Trophoblast cell (in vitro differentiated cells and primary cell): ENCODE data around the gene PIP5K1B.

Experiments used
- DNase-seq, 2 donors: peaks; one replicate each; pipeline ENCODE4 v3.0.0-alpha.2; 2016
- H2AFZ ChIP-seq: 2 replicates; pipeline ENCODE4 v1.6.1; 2013; ENCODE audit warnings: low read length, moderate library complexity, mild to moderate bottlenecking; ENCODE audit not compliant: insufficient read depth, poor library complexity
- H2AK5ac ChIP-seq: 2 replicates; pipeline ENCODE4 v1.6.1; 2013; ENCODE audit warnings: mild to moderate bottlenecking, low read length
- H2BK120ac ChIP-seq: 2 replicates; pipeline ENCODE4 v1.6.1; 2013; ENCODE audit warnings: low read length, mild to moderate bottlenecking, moderate library complexity; ENCODE audit not compliant: insufficient read depth, poor library complexity
- H2BK12ac ChIP-seq: 2 replicates; pipeline ENCODE4 v1.6.1; 2013; ENCODE audit warnings: mild to moderate bottlenecking, low read length, moderate library complexity
- H2BK5ac ChIP-seq: 2 replicates; pipeline ENCODE4 v1.6.1; 2013; ENCODE audit warnings: low read length, low read depth, moderate library complexity, mild to moderate bottlenecking; ENCODE audit not compliant: poor library complexity
- H3K14ac ChIP-seq: 2 replicates; pipeline ENCODE4 v1.6.1; 2013; ENCODE audit warnings: mild to moderate bottlenecking, low read length
- H3K18ac ChIP-seq: 2 replicates; pipeline ENCODE4 v1.6.1; 2013; ENCODE audit warnings: mild to moderate bottlenecking, low read length
- H3K23ac ChIP-seq: 2 replicates; pipeline ENCODE4 v1.6.1; 2013; ENCODE audit warnings: low read length
- H3K27ac ChIP-seq: 2 replicates; pipeline ENCODE4 v1.5.1; 2013; ENCODE audit warnings: low read depth, mild to moderate bottlenecking, inconsistent platforms, low read length, moderate library complexity
- H3K27me3 ChIP-seq: 2 replicates; pipeline ENCODE4 v1.6.1; 2013; ENCODE audit warnings: inconsistent platforms, mild to moderate bottlenecking, low read length, moderate library complexity; ENCODE audit not compliant: insufficient read depth
- H3K36me3 ChIP-seq, 2 experiments: 1 replicate in 1 of 2; 2 replicates in 1 of 2; pipeline ENCODE4 v1.6.1; 2013; ENCODE audit warnings: low read length in 2 of 2, mild to moderate bottlenecking in 2 of 2, moderate library complexity in 1 of 2; ENCODE audit not compliant: insufficient read depth in 2 of 2, control insufficient read depth in 1 of 2
- H3K4ac ChIP-seq: 2 replicates; pipeline ENCODE4 v1.6.1; 2013; ENCODE audit warnings: low read depth, mild to moderate bottlenecking, low read length, moderate library complexity
- H3K4me1 ChIP-seq, 2 experiments: 1 replicate in 1 of 2; 2 replicates in 1 of 2; pipeline ENCODE4 v1.6.1; 2013; ENCODE audit warnings: low read length in 2 of 2, mild to moderate bottlenecking in 2 of 2, moderate library complexity in 1 of 2; ENCODE audit not compliant: insufficient read depth in 2 of 2, control insufficient read depth in 1 of 2
- H3K4me2 ChIP-seq: 2 replicates; pipeline ENCODE4 v1.6.1; 2013; ENCODE audit warnings: inconsistent platforms, mild to moderate bottlenecking, low read length, moderate library complexity
- H3K4me3 ChIP-seq: 2 replicates; pipeline ENCODE4 v1.5.1; 2013; ENCODE audit warnings: mild to moderate bottlenecking, low read depth, low read length, inconsistent platforms
- H3K79me1 ChIP-seq: one replicate; pipeline ENCODE4 v1.6.1; 2013; ENCODE audit warnings: low read length
- H3K79me2 ChIP-seq: 2 replicates; pipeline ENCODE4 v1.6.1; 2013; ENCODE audit warnings: low read length, mild to moderate bottlenecking; ENCODE audit not compliant: control insufficient read depth, insufficient read depth, poor library complexity
- H3K9ac ChIP-seq: 2 replicates; pipeline ENCODE4 v1.6.1; 2013; ENCODE audit warnings: mild to moderate bottlenecking, low read length
- H3K9me3 ChIP-seq: 2 replicates; pipeline ENCODE4 v1.6.1; 2013; ENCODE audit warnings: low read depth, mild to moderate bottlenecking, control low read depth, inconsistent platforms, low read length; ENCODE audit not compliant: insufficient read depth
- H4K12ac ChIP-seq: 2 replicates; pipeline ENCODE4 v1.6.1; 2013; ENCODE audit warnings: low read depth, mild to moderate bottlenecking, low read length, moderate library complexity
- H4K8ac ChIP-seq: 2 replicates; pipeline ENCODE4 v1.6.1; 2013; ENCODE audit warnings: low read depth, mild to moderate bottlenecking, low read length, moderate library complexity
- H4K91ac ChIP-seq: one replicate; pipeline ENCODE4 v1.6.1; 2013; ENCODE audit warnings: low read depth, mild to moderate bottlenecking, low read length, moderate library complexity
- WGBS: extraction: QIAGEN DNeasy Blood & Tissue Kit; methylation state at CpG from one replicate; pipeline ENCODE4 v1.1.7; 2013; ENCODE audit warnings: missing lambda C conversion rate; ENCODE audit not compliant: insufficient read length, insufficient coverage; ENCODE audit errors: extremely low coverage; 5-methylcytosine and 5-hydroxymethylcytosine counted together

PIP5K1B gene

DNA sequence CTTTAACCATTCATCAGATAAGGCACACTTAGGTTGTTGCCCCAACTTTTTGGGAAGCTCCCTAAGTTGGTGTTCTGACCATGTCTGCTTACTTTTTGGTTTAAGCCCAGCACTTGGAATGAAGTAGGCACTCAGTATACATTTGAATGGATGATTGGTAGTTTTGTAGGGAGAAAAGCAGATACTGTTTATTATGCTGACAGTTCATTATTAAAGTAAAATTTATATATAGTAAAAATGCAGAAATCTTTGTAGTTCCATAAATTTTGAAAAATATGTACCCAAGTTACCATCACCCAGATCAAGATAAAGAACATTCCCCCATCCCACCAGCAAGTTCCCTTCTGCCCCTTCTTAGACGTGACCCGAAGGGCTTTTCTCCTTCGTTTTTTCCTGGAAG lies 273.5 kb downstream of the PIP5K1B start:
- Histone ChIP-seq H3K9me3 (peaks cover 2% of the 10 kb centered on the region), H3K4ac (no peak overlapping the region), H4K8ac (no peak overlapping the region), H4K12ac (no peak overlapping the region), H2BK12ac (no peak overlapping the region), H3K79me2 (no peaks in the 10 kb centered on the region), H3K27ac (no peak overlapping the region), H4K91ac (no peak overlapping the region), H2AK5ac (no peak overlapping the region), H3K14ac (no peak overlapping the region), H2BK120ac (no peak overlapping the region), H3K36me3 (peaks cover 0 to 2% of the 10 kb centered on the region in 2 experiments), H3K27me3 (no peaks in the 10 kb centered on the region), H3K23ac (no peak overlapping the region), H3K18ac (no peak overlapping the region), H2BK5ac (no peak overlapping the region), H3K9ac (no peak overlapping the region), H3K4me1 (peaks cover 0 to 8% of the 10 kb centered on the region in 2 experiments), H3K79me1 (no peaks in the 10 kb centered on the region), H3K4me2 (no peak overlapping the region), H3K4me3 (no peak overlapping the region), H2AFZ (no peak overlapping the region)
- WGBS: no CpG with 5 or more reads among the region's 3 CpGs
- no peak for DNase-seq

DNA sequence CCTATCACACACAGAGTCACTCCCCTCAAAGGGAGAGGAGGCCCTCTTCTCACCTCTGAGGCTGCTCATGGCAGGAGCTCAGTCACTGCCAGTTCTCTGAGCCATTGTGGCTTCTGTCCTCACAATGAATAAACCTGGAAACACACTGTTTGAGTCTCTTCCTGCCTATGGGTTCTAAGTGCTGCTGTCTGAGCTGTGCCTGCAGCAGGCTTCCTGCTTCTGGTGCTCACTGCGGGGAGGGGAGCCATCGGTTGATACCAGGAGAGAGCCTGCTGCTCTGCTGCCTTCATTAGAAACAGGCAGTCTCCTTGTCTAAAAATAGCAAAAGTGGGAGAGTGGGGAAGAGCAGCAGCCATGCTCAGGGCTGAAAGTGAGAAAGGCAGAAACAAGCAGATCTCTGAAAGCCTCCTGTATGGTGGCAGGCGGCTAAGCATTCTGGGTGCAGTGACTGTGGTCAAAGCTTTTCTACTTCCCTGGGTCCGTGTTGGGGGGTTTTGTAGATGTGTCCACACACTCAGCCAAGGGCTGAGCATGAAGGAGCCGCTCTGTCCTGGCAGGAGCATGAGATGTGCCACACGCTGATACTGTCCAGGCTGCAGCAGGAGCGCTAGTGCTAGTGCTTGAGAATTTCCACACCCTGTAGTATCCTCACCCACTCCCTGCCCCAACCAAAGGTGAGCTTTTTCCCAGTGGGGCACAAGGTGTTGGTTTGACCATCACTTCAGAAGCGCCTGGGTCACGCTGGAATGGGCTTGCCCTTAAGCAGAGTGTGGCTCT lies 274.7 kb downstream of the PIP5K1B start:
- Histone ChIP-seq H3K18ac (no peak overlapping the region), H3K14ac (no peak overlapping the region), H3K4ac (no peak overlapping the region), H3K9ac (no peak overlapping the region), H4K91ac (no peak overlapping the region), H3K27me3 (no peaks in the 10 kb centered on the region), H2BK120ac (no peak overlapping the region), H3K27ac (no peak overlapping the region), H3K36me3 (no peaks in the 10 kb centered on the region), H3K79me2 (no peaks in the 10 kb centered on the region), H3K4me2 (no peak overlapping the region), H3K79me1 (no peaks in the 10 kb centered on the region), H4K8ac (no peak overlapping the region), H2AFZ (no peak overlapping the region), H2AK5ac (no peak overlapping the region), H3K9me3 (peaks cover 2% of the 10 kb centered on the region), H3K4me3 (no peak overlapping the region), H3K4me1 (peaks cover 0 to 8% of the 10 kb centered on the region in 2 experiments), H2BK5ac (no peak overlapping the region), H4K12ac (no peak overlapping the region), H3K23ac (no peak overlapping the region), H2BK12ac (no peak overlapping the region)
- no CpG with 5 or more reads among the region's 9 CpGs for WGBS
- DNase-seq: no peak

DNA sequence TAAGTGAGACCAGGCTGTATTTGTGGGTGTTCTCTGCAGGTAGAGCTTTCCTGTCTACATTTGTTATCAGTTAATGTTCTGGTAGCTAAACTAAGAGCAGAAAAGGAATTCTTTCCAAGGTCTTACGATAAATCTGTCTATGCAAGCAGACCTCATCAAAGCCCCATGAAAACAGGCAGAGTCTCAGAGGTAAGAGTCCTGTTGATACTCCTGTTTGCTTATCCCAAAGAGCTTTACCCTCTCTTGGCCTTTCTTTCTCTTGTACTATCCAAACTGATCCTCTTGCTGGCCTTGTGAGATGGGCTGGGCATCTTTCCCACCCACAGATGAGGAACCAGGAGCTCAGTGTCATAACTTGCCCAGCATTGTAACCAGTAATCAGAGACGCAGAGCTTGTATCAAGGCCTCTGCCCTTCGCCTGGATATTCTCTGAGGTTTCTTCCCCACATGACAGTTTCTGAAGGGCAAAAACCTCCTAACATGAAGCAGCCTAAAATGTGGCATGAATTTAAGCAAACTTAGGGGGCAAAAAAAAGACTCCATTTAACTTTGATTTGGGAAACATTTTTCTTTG lies 275.4 kb downstream of the PIP5K1B start:
- Histone ChIP-seq H2BK5ac (no peak overlapping the region), H2BK12ac (no peak overlapping the region), H3K23ac (no peak overlapping the region), H2AK5ac (no peak overlapping the region), H3K27ac (no peak overlapping the region), H3K9me3 (peaks cover 2% of the 10 kb centered on the region), H2AFZ (no peak overlapping the region), H3K4me2 (no peak overlapping the region), H3K4me3 (no peak overlapping the region), H3K36me3 (no peaks in the 10 kb centered on the region), H2BK120ac (no peak overlapping the region), H3K79me1 (no peaks in the 10 kb centered on the region), H3K4me1 (peaks cover 0 to 8% of the 10 kb centered on the region in 2 experiments), H4K12ac (no peak overlapping the region), H3K18ac (no peak overlapping the region), H3K9ac (no peak overlapping the region), H3K4ac (no peak overlapping the region), H3K27me3 (no peaks in the 10 kb centered on the region), H4K8ac (no peak overlapping the region), H3K14ac (no peak overlapping the region), H3K79me2 (no peaks in the 10 kb centered on the region), H4K91ac (no peak overlapping the region)
- DNase-seq: no peak
- WGBS: no CpG with 5 or more reads among the region's 3 CpGs

DNA sequence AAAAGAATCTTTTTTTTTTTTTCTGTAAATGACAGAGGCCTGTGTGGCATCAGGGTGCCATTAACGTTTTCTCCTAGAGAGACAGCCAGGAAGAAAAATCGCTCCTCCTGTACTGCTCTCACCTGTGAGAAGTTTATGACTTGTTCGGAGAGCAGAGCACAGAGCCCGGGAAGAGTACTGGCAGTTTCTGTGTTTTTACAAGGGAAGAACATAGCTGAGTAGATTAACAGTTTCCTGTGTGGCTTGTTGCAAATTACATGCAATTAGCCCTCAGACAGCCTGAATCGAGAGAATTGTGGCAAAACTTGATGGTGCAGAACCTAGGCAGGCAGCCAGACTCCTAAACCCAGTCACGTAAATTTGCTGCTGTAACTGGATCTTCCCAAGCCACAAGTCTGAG lies 276.7 kb downstream of the PIP5K1B start:
- H3K9me3 ChIP-seq: no peaks in the 10 kb centered on the region
- no peak overlapping the region for H2AK5ac ChIP-seq
- no peak overlapping the region for H2BK5ac ChIP-seq
- no peak overlapping the region for H3K27ac ChIP-seq
- no peaks in the 10 kb centered on the region for H3K79me2 ChIP-seq
- H3K36me3 ChIP-seq: no peaks in the 10 kb centered on the region
- no peak overlapping the region for H3K4ac ChIP-seq
- no peak overlapping the region for H2BK12ac ChIP-seq
- no peak overlapping the region for H2AFZ ChIP-seq
- H3K4me3 ChIP-seq: no peak overlapping the region
- no peak overlapping the region for H3K4me2 ChIP-seq
- H3K9ac ChIP-seq: no peak overlapping the region
- no peak overlapping the region for H4K8ac ChIP-seq
- H3K4me1 ChIP-seq: peaks cover 0 to 8% of the 10 kb centered on the region in 2 experiments
- H3K18ac ChIP-seq: no peak overlapping the region
- H3K14ac ChIP-seq: no peak overlapping the region
- no peaks in the 10 kb centered on the region for H3K27me3 ChIP-seq
- no peak for DNase-seq
- no peaks in the 10 kb centered on the region for H3K79me1 ChIP-seq
- H3K23ac ChIP-seq: no peak overlapping the region
- no peak overlapping the region for H2BK120ac ChIP-seq
- no peak overlapping the region for H4K91ac ChIP-seq
- H4K12ac ChIP-seq: no peak overlapping the region
- WGBS: no CpG with 5 or more reads among the region's 6 CpGs
